Mesothelial cell of epicardium (in vitro differentiated cells): ENCODE results near the gene FOCAD. TPM values are rescaled to one million over a fixed set of nuclear protein-coding genes. Genes with fewer than 3 reads are reported as not detected.

ENCODE experiments used
- DNase-seq, 2 experiments: peaks; one replicate each; pipeline ENCODE4 v3.0.0; 2021; ENCODE audit warnings: low spot score in 2 of 2; ENCODE audit not compliant: unreplicated experiment in 2 of 2
- H3K27ac Mint-ChIP-seq: 2 replicates; pipeline ENCODE4 v1.8.0; 2021; ENCODE audit warnings: mixed read lengths
- H3K27me3 Mint-ChIP-seq: 2 replicates; pipeline ENCODE4 v1.8.0; 2021; ENCODE audit warnings: low read depth, mixed read lengths
- H3K36me3 Mint-ChIP-seq: 2 replicates; pipeline ENCODE4 v1.8.0; 2021; ENCODE audit warnings: mixed read lengths
- H3K4me1 Mint-ChIP-seq: 2 replicates; pipeline ENCODE4 v1.8.0; 2021; ENCODE audit warnings: mixed read lengths
- H3K4me3 Mint-ChIP-seq: 2 replicates; pipeline ENCODE4 v1.8.0; 2021; ENCODE audit warnings: mild to moderate bottlenecking, moderate library complexity, mixed read lengths
- H3K9me3 Mint-ChIP-seq: 2 replicates; pipeline ENCODE4 v1.8.0; 2021; ENCODE audit warnings: mixed read lengths
- total RNA-seq: library from RNA; stranded (reverse); gene quantifications from 3 replicates; pipeline ENCODE4 v1.2.1, GENCODE V29; 2021
- TF ChIP-seq, protein P1 (sequence below): fragments of 200-600 bp; sonication (generic); IDR thresholded peaks from one replicate; pipeline ENCODE4 v1.5.0; 2021; ENCODE audit warnings: antibody characterized with exemption; ENCODE audit not compliant: unreplicated experiment

FOCAD gene
- total RNA-seq, 1 donor from 2014 or later, result 78.4 TPM

DNA sequence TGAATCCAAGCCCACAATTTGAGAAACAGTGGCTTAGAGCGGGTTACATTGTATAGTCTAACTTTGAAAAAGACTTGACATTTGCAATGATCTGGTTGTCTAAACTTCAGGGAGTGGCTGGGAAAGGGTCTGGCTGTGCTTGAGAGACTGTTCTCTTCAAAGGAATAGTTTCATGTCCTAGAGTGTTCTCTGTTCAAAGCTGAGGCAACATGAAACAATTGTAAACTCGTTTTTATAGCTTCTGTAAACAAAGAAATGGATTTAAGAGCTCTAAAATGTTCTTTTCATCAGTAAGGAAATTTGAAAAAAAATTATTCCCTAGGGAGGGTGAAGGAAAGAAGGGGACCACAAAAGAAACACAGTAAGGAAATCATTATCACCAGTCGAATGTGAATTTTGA, 41.6 kb downstream of the FOCAD start:
- no peak overlapping the region for H3K4me3 Mint-ChIP-seq
- peaks cover 7% of the 10 kb centered on the region for H3K9me3 Mint-ChIP-seq

DNA sequence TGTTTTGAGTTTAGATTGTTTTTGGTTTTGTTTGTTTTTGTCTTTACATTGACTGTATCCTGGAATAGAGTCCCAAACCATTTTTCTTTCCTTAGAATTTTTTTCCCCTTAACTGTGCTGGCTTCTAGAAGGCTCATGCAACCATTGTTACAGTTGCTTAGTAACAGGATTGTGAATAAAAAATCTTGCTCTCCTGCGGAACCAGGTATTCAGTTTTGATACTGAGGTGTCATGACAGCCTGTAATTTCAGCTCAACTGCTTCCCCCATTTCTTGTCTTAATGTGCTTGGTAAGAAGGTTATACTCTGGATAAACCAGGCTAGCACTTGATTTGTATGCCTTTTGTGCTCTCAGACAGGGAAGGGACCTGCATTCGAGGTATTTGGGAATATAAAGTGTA, 42.1 kb downstream of the FOCAD start:
- H3K36me3 Mint-ChIP-seq, result peaks cover 40% of the 10 kb centered on the region
- no peak overlapping the region for H3K4me3 Mint-ChIP-seq
- H3K9me3 Mint-ChIP-seq, result peaks cover 7% of the 10 kb centered on the region
- H3K27me3 Mint-ChIP-seq, result no peaks in the 10 kb centered on the region
- no peak overlapping the region for H3K27ac Mint-ChIP-seq
- H3K4me1 Mint-ChIP-seq, result peaks cover 29% of the 10 kb centered on the region
- TF ChIP-seq, protein P1, sequence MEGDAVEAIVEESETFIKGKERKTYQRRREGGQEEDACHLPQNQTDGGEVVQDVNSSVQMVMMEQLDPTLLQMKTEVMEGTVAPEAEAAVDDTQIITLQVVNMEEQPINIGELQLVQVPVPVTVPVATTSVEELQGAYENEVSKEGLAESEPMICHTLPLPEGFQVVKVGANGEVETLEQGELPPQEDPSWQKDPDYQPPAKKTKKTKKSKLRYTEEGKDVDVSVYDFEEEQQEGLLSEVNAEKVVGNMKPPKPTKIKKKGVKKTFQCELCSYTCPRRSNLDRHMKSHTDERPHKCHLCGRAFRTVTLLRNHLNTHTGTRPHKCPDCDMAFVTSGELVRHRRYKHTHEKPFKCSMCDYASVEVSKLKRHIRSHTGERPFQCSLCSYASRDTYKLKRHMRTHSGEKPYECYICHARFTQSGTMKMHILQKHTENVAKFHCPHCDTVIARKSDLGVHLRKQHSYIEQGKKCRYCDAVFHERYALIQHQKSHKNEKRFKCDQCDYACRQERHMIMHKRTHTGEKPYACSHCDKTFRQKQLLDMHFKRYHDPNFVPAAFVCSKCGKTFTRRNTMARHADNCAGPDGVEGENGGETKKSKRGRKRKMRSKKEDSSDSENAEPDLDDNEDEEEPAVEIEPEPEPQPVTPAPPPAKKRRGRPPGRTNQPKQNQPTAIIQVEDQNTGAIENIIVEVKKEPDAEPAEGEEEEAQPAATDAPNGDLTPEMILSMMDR, result no peak
- DNase-seq, result no peak

More for the DNA sequence above, 41.6 kb downstream of the FOCAD start:
- Mint-ChIP-seq H3K36me3 (peaks cover 42% of the 10 kb centered on the region), H3K4me1 (peaks cover 29% of the 10 kb centered on the region), H3K27me3 (no peaks in the 10 kb centered on the region), H3K27ac (peak overlapping the region; percentile 51)
- no peak for DNase-seq
- TF ChIP-seq, protein P1, result no peak

DNA sequence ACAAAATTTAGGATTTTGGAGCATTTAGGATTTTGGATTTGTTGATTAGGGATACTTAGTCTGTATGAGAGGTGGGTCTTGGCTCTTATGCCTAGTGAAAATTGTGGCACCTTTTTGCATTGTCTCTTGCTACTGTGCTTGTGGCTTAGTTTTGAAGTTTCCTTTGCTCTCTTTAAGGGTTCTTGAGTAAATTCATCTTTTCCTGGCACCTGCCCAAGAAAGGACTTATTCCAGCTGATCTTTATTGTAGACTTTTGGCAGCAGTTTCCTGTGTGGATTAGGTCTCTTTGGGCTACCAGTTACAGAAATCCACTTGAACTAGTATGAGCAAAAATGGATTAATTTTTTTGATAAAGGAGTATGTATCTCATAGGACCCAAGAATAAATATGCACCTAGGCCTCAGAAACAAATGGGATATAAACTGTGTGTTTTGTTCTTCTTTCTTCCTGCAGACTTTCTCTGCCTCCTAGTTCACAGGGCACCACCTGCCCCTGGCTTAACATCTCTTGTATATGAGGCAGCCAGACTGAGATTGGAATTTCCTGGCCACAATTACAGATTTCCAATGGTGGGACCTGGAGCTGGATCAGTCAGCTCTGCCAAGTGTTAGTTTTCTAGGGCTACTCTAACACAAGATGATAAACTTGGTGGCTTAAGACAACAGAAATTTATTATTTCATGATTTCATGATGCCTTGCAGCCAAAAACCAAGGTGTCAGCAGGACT, 44.6 kb downstream of the FOCAD start:
- TF ChIP-seq, protein P1, result no peak
- Mint-ChIP-seq H3K9me3 (peaks cover 6% of the 10 kb centered on the region), H3K4me3 (no peak overlapping the region), H3K4me1 (peaks cover 29% of the 10 kb centered on the region), H3K27ac (no peak overlapping the region), H3K27me3 (no peaks in the 10 kb centered on the region), H3K36me3 (peaks cover 42% of the 10 kb centered on the region)
- DNase-seq, result no peak

DNA sequence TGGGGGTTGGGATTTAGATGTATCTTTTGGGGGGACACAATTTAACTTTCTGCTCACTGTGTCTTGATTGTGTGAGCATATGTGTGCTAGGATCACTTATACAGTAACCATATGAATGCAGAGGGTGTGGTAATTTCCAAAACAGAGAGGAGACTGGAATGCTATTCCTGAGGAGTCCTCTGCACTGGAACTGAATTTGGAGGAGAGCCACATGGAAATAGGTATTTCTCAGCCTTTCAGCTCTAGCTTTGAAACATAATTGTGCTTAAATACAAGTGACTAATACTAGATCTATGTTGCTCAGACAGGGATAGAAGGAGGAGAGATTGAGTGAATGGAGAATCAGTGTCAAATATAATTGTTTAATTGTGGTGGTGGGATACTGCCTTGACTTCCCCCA, 45.5 kb downstream of the FOCAD start:
- TF ChIP-seq, protein P1, result no peak
- no peak for DNase-seq
- Mint-ChIP-seq H3K27me3 (no peaks in the 10 kb centered on the region), H3K4me3 (no peak overlapping the region), H3K4me1 (peaks cover 29% of the 10 kb centered on the region), H3K9me3 (peaks cover 4% of the 10 kb centered on the region), H3K27ac (no peak overlapping the region), H3K36me3 (peaks cover 34% of the 10 kb centered on the region)

DNA sequence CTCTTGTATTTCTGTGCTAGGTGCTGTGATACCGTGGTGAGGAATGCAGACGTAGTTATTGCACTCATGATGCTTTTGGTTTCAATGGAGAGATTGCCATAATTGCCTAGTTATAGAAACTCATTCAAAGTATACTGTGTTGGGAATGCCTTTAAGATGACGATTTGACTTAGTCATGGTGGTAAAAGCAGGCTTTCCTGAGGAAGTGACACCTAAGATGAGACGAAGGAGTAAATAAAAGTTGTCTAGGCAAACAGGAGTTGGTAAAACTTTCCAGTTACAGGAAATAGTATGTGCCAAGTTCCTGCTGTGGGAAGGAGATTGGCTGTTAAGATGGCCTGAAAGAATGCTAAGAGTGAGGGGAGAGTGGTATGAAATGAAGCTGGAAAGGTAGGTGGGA, 48.1 kb downstream of the FOCAD start:
- Mint-ChIP-seq H3K4me3 (no peak overlapping the region), H3K36me3 (peaks cover 31% of the 10 kb centered on the region), H3K9me3 (peaks cover 4% of the 10 kb centered on the region), H3K27me3 (no peaks in the 10 kb centered on the region), H3K4me1 (peaks cover 10% of the 10 kb centered on the region), H3K27ac (no peak overlapping the region)
- TF ChIP-seq, protein P1, result no peak
- DNase-seq, result no peak
